Measurements from ENCODE around the gene MPZL2.
A peak's percentile ranks its signal among the peaks of the same experiment; 100 is the strongest.

MPZL2 gene

DNA sequence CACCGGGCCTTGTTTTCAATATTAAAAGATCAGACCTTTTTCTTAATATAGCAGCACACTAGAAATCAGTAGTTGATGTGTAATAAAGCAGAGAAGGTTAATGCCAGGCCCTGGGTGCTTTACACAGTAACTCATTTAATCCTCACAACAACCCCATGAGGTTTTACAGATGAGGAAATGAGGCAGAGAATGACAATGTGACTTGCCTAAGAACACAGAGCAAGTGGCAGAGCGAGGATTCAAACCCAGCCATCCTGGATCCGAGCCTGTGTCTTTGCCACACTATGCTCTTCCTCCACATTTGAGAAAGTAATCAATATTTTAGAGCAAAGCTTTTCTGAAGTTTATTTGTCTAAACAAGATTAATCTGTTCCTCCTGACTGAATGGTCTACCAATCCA, 46.5 kb downstream of the MPZL2 start:
- DNase-seq = no peak

GRCh38 chr11:118216621-118217481, 47.2 kb downstream of the MPZL2 start:
- no peak for DNase-seq

- DNase-seq = no peak
Measured at GRCh38 chr11:118215765-118216164, 48.3 kb downstream of the MPZL2 start.

GRCh38 chr11:118215262-118215661, 48.8 kb downstream of the MPZL2 start:
- no peak for DNase-seq

GRCh38 chr11:118214210-118214914, 49.7 kb downstream of the MPZL2 start:
- peak; percentile 90 to 94 for DNase-seq

DNA sequence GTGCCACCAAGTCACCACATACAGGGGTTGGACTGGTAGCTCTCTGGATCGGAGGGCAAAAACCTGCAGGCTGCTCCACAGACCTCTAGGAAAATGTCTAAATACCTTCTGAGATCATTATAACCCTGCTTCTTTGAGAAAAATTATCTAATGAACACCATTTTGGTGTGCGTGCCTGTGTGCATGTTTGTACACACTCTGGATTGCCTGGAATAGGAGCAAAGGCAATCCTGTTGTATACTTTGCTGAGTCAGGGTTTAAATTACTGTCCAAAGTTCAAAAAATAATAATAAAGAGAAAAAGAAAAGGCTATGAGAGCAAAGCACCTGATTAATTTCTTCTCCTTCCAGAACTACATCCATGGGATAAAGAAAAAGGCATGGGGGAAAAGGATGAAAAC, 50.3 kb downstream of the MPZL2 start:
- no peak for DNase-seq

DNA sequence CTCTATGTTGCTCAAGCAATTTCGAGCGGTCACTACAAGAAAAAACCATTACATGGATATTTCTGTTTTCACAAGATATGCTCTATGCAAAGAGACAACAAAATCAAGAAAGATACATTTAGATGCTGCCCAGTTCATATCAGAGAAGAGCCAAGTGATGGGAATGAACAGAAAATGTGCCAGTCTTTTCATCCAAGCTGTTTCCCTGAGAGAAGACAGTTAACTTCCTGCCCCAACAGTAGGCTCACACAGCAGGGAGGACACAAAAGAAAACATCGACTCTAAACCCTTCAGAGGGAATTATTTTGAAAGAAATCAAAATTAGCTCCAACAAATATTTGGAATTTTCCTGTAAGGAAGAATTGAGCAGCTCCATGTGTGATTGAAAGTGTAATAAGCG, 50.9 kb downstream of the MPZL2 start:
- no peak for DNase-seq

- DNase-seq = peak; percentile 46 to 50
Measured at GRCh38 chr11:118212781-118213191, 51.3 kb downstream of the MPZL2 start.

GRCh38 chr11:118212131-118212725, 51.9 kb downstream of the MPZL2 start:
- no peak for DNase-seq

- no peak for DNase-seq
Measured at GRCh38 chr11:118211006-118211405, 53.1 kb downstream of the MPZL2 start.

DNA sequence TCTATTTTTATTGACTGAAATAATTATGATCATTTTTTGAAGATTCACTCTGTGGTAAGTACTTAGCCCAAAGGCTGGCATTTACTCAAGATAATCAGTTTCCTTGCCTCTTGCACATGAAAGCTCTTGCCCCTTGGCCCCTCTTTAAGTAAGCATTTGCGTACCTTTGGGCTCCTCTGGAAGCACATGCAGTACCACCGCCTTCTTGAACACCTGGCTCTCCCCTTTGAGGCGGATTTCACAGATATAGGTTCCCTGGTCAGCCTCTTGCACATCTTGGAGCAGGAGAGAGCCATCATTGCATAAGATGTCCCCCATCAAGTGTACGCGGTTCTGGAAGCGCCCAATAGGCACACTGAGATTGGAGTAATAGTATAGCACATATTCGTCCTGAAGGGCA, 53.8 kb downstream of the MPZL2 start:
- DNase-seq = no peak

- DNase-seq = no peak
Measured at GRCh38 chr11:118209033-118209432, 55.1 kb downstream of the MPZL2 start.

- DNase-seq = no peak
Measured at GRCh38 chr11:118207079-118207478, 57.0 kb downstream of the MPZL2 start.

GRCh38 chr11:118206391-118207031, 57.6 kb downstream of the MPZL2 start:
- peak; percentile 80 to 81 for DNase-seq

- DNase-seq = no peak
Measured at GRCh38 chr11:118205606-118206378, 58.3 kb downstream of the MPZL2 start.
